Measurements from ENCODE around the gene PFKFB3. TPM values are rescaled to one million over a fixed set of nuclear protein-coding genes. Genes with fewer than 3 reads are reported as not detected.
"Not testable (repeated sequence)": the region's sequence is repeated elsewhere in the genome, so short reads cannot be mapped to it uniquely, and the experiment has no call there.

The PFKFB3 gene
- 9.4 and 13.3 TPM in 2 replicates for total RNA-seq (2014; rRNA removed; shearing (Covaris generic))

- peak; percentile 95 for DNase-seq (ENCODE audit: low read depth)
Observed at GRCh38 chr10:6202684-6203330, at the start of gene PFKFB3. PFKFB3 (plus strand) TSS chr10:6202932; CDS start chr10:6203261, 329 bp downstream.

- no peak for DNase-seq (ENCODE audit: low read depth)
Observed at GRCh38 chr10:6153845-6154244, 48.9 kb upstream of the PFKFB3 start.

GRCh38 chr10:6154566-6154965, 48.2 kb upstream of the PFKFB3 start:
- no peak for DNase-seq (ENCODE audit: low read depth)

GRCh38 chr10:6158276-6158675, 44.5 kb upstream of the PFKFB3 start:
- no peak for DNase-seq (ENCODE audit: low read depth)

GRCh38 chr10:6161921-6162320, 40.8 kb upstream of the PFKFB3 start:
- DNase-seq (ENCODE audit: low read depth), result no peak

GRCh38 chr10:6162589-6163356, 40.0 kb upstream of the PFKFB3 start:
- no peak for DNase-seq (ENCODE audit: low read depth)

- peak; percentile 93 for DNase-seq (ENCODE audit: low read depth)
Observed at GRCh38 chr10:6163364-6164270, 39.1 kb upstream of the PFKFB3 start.

GRCh38 chr10:6164271-6165095, 38.2 kb upstream of the PFKFB3 start:
- DNase-seq (ENCODE audit: low read depth), result no peak

GRCh38 chr10:6165221-6165725, 37.5 kb upstream of the PFKFB3 start:
- no peak for DNase-seq (ENCODE audit: low read depth)

- DNase-seq (ENCODE audit: low read depth), result not testable (repeated sequence)
Observed at GRCh38 chr10:6165933-6166332, 36.8 kb upstream of the PFKFB3 start.

- DNase-seq (ENCODE audit: low read depth), result no peak
Observed at GRCh38 chr10:6167456-6167855, 35.3 kb upstream of the PFKFB3 start.

GRCh38 chr10:6168084-6168483, 34.6 kb upstream of the PFKFB3 start:
- DNase-seq (ENCODE audit: low read depth), result no peak

- no peak for DNase-seq (ENCODE audit: low read depth)
Observed at GRCh38 chr10:6170638-6171037, 32.1 kb upstream of the PFKFB3 start.

GRCh38 chr10:6171881-6172695, 30.6 kb upstream of the PFKFB3 start:
- DNase-seq (ENCODE audit: low read depth), result peak; percentile 89

GRCh38 chr10:6173203-6173602, 29.5 kb upstream of the PFKFB3 start:
- DNase-seq (ENCODE audit: low read depth), result no peak

- no peak for DNase-seq (ENCODE audit: low read depth)
Observed at GRCh38 chr10:6174201-6174874, 28.4 kb upstream of the PFKFB3 start.

- DNase-seq (ENCODE audit: low read depth), result no peak
Observed at GRCh38 chr10:6175329-6176055, 27.2 kb upstream of the PFKFB3 start.

GRCh38 chr10:6176691-6177231, 26.0 kb upstream of the PFKFB3 start:
- peak; percentile 20 for DNase-seq (ENCODE audit: low read depth)

GRCh38 chr10:6177880-6178281, 24.9 kb upstream of the PFKFB3 start:
- DNase-seq (ENCODE audit: low read depth), result no peak

Measured in Daoy (cell line).